Naive thymus-derived CD8-positive, alpha-beta T cell (primary cell): ENCODE measurements around the gene POTEF. TPM values are rescaled to one million over a fixed set of nuclear protein-coding genes. Genes with fewer than 3 reads are reported as not detected.
"Not testable (repeated sequence)": the region's sequence is repeated elsewhere in the genome, so short reads cannot be mapped to it uniquely, and the experiment has no call there.

Experiments used
- ATAC-seq, 2 donors: fragments of 150-1000 bp; cut with Tn5 transposase in 1 of 2; sonication (Bioruptor Pico), chemical (Tn5 transposase) in 1 of 2; 1 replicate in 1 of 2; 2 replicates in 1 of 2; pipeline ENCODE4 v1.10.0; 2021; ENCODE audit warnings: mild to moderate bottlenecking in 2 of 2, moderate library complexity in 2 of 2
- POLR2A ChIA-PET: fragments of 350-600 bp; sonication (Branson Sonifier 250); formaldehyde crosslinking; loops from one replicate; lab custom pipeline; 2021; ENCODE audit warnings: antibody characterized with exemption; lab: Charles Lee
- DNase-seq, 10 donors: peaks; one replicate each; pipeline versions ENCODE4 v3.0.0 to v3.0.0-alpha.2; 2020 to 2022
- H3K27ac Mint-ChIP-seq, 10 donors: one replicate each; pipeline ENCODE4 v1.8.0; 2020 to 2022; ENCODE audit warnings: mild to moderate bottlenecking in 10 of 10, mixed read lengths in 10 of 10, moderate library complexity in 4 of 10, inconsistent platforms in 1 of 10
- H3K27me3 Mint-ChIP-seq, 5 donors: one replicate each; pipeline ENCODE4 v1.8.0; 2021 to 2022; ENCODE audit warnings: mixed read lengths in 5 of 5
- H3K36me3 Mint-ChIP-seq, 3 donors: one replicate each; pipeline ENCODE4 v1.8.0; 2020 to 2022; ENCODE audit warnings: mixed read lengths in 3 of 3, mild to moderate bottlenecking in 2 of 3, inconsistent platforms in 1 of 3
- H3K4me1 Mint-ChIP-seq, 4 donors: one replicate each; pipeline ENCODE4 v1.8.0; 2021 to 2022; ENCODE audit warnings: mixed read lengths in 4 of 4
- H3K4me3 Mint-ChIP-seq, 10 donors: one replicate each; pipeline ENCODE4 v1.8.0; 2020 to 2022; ENCODE audit warnings: mild to moderate bottlenecking in 10 of 10, mixed read lengths in 10 of 10, moderate library complexity in 6 of 10, inconsistent platforms in 1 of 10
- H3K9me3 Mint-ChIP-seq, 9 donors: one replicate each; pipeline ENCODE4 v1.8.0; 2020 to 2022; ENCODE audit warnings: mixed read lengths in 9 of 9, mild to moderate bottlenecking in 3 of 9, inconsistent platforms in 1 of 9, moderate library complexity in 1 of 9
- polyA plus RNA-seq, 3 donors: library from polyadenylated mRNA; unstranded; fragments of 300-500 nt; fragmentation: Illumina TruSeq; gene quantifications; one replicate each; pipeline ENCODE4 v1.2.3, GENCODE V29; 2021
- total RNA-seq, 8 experiments: library from RNA in 2 of 8; stranded (reverse) in 2 of 8; gene quantifications; one replicate each; pipeline ENCODE4 v1.2.3 and lab custom pipeline; 2021 to 2026

POTEF gene
- total and polyA plus RNA-seq, 5 experiments from 2014 or later, result not detected

DNA sequence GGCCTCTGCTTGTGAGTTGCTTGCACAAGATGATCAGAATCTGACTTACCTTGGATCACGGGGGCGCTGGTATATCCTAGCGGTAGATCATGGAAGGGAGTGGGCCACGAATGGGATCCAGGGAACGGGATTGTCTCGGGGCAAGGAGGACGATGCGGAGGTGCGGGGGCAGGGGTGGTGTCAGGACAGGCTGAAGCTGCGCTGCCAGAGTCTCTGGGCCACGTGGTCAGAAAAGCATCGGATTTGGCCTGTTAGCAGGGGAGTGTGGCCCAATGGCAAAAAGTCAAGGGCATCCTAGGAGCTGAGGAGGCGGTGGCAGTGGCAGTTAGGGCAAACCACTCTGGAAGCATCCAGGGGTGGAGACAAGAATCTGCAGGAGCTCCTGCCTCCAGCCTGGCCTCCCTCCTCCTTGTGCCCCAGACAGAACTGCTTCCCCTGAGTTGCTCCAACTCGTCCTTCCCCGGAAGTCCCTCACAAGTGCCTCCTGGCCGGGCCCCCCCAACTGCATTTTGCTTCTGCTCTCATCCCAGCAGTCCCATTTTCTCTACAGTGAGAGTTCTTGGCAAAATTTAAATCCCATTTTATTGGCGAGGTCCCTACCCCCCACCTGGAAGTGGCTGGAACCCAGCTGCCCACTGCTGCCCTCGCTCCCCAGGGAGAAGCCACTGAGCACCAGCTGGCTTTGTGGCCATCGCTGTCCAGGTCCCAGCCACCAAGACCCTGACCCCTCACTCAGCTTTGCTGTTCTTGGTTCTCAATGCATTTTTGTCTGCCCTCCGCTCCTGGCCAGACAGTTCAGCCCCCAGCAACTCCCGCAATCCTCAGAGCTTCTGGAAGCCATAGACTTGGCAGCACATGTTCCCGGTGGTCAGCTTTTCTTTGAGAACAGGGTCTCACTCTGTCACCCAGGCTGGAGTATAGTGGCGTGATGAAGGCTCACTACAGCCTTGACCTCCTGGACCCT lies 21.4 kb upstream of the POTEF start:
- ATAC-seq (no peak), DNase-seq (no peak)
- Mint-ChIP-seq H3K4me3 (peak overlapping the region in 1 of 10 donors; percentile 56), H3K9me3 (no peaks in the 10 kb centered on the region), H3K27ac (peak overlapping the region in 2 of 10 donors; percentile 30 to 71), H3K27me3 (peaks cover 0 to 5% (median 3%) of the 10 kb centered on the region in 5 donors), H3K4me1 (peaks cover 0 to 1% (median under 1%) of the 10 kb centered on the region in 4 donors), H3K36me3 (peaks cover 0 to 16% (median 2%) of the 10 kb centered on the region in 3 donors)
- POLR2A ChIA-PET, result interaction anchor here (0.6 kb wide), 1 partner anchor 29 kb away, joined by 4 read pairs; no protein-coding TSS in a partner anchor

DNA sequence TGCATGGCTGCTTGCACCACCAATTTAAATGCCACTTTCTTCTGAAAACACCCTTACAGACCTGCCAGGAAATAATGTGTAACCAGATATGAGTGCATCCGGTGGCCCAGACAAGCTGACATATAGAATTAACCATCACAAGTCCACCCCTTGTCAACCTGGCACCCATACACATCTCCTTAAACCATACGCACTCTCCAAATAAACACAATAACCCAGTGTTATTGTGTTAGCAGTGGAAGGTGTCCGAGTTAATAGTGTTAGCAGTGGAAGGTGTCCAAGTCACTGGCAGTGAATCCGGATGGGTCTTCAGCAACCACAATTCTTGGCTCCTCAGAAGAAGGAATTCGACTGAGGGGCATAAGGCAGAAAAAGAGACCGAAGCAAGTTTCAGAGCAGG lies 19.5 kb upstream of the POTEF start:
- H3K27me3 Mint-ChIP-seq, H3K4me1 Mint-ChIP-seq, H3K4me3 Mint-ChIP-seq, H3K9me3 Mint-ChIP-seq, DNase-seq, H3K36me3 Mint-ChIP-seq, POLR2A ChIA-PET, ATAC-seq: not testable (repeated sequence)
- H3K27ac Mint-ChIP-seq, result peak overlapping the region in 1 of 10 donors; percentile 8

DNA sequence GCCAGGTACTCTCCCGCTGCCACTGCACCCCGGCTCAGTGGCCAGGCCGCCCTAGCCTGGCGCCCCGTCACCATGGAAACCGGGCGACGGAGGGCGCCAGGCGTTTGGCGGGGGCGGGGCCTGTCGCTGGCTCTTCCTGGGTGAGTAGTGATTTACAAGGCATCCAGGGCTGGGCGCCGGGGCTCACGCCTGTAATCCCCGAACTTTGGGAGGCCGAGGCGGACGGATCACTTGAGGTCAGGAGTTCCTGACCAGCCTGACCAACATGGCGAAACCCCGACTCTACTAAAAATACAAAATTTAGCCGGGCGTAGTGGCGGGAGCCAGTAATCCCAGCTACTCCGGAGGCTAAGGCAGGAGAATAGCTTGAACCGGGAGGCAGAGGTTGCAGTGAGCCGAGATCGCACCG lies 16.0 kb upstream of the POTEF start, which contains the start of gene CCDC74B:
Gene CCDC74B, minus strand, starts transcription at position 107 of the 409 bp plus-strand sequence. CDS start 116 bp downstream, outside the sequence.
- not testable (repeated sequence) for H3K9me3 Mint-ChIP-seq, H3K36me3 Mint-ChIP-seq
- peak; percentile 87 to 93 for ATAC-seq
- peaks cover 6 to 14% (median 9%) of the 10 kb centered on the region in 5 donors for H3K27me3 Mint-ChIP-seq
- peak within 1 kb of the TSS; percentile 71 to 87 (median 81) for H3K4me3 Mint-ChIP-seq
- H3K27ac Mint-ChIP-seq, result peak within 1 kb of the TSS in 2 of 10 donors; percentile 59 to 69
- peak; percentile 30 to 77 (median 52) for DNase-seq
- POLR2A ChIA-PET, result interaction anchor here (1.2 kb wide), 1 partner anchor 37 kb away, joined by 4 read pairs; the partner anchor contains the start of genes MZT2B and SMPD4
- H3K4me1 Mint-ChIP-seq, result peaks cover 5 to 15% (median 7%) of the 10 kb centered on the region in 4 donors

DNA sequence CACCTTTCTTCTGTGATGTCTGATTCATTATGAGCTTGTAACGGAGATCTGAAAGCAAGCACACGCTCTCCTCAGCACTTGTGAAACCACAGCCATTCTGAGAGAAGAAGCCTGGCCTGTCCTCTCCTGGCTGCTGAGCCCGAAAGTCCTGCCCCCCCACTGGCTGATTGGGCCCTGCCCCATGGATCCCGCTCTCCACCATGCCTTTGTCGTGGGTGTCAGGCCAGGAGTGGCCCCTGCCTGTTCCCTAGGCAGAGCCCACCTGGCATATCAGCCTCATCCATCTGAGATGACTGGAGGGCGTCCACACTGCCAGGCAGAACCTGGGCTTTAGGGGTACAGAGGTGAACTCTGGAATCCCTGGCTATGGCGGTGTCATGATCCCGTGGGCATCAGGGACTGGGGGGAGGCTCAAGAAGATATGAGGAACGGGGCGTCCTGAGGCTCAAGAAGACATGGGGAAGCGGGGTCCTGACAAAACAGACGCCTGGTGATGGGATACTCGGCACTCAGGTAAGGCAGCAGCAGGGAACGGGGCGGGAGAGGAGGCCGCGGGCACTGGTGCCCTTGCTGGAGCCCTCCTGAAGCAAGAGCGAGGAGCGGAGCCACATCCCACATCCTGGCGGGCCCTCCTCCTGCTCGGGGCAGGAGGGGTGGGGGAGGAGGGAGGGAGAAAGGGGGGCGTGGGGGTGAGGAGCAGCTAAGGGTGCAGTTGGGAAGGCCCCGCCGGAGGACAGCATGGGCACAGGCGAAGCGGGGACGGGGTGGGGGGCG lies 14.4 kb upstream of the POTEF start:
- peak overlapping the region; percentile 42 to 86 (median 78) for H3K4me3 Mint-ChIP-seq
- DNase-seq, H3K9me3 Mint-ChIP-seq, ATAC-seq, H3K36me3 Mint-ChIP-seq, POLR2A ChIA-PET: not testable (repeated sequence)
- H3K27me3 Mint-ChIP-seq, result peaks cover 6 to 14% (median 9%) of the 10 kb centered on the region in 5 donors
- H3K27ac Mint-ChIP-seq, result peak overlapping the region in 3 of 10 donors; percentile 43 to 60 (median 58)
- peaks cover 5 to 14% (median 7%) of the 10 kb centered on the region in 4 donors for H3K4me1 Mint-ChIP-seq

DNA sequence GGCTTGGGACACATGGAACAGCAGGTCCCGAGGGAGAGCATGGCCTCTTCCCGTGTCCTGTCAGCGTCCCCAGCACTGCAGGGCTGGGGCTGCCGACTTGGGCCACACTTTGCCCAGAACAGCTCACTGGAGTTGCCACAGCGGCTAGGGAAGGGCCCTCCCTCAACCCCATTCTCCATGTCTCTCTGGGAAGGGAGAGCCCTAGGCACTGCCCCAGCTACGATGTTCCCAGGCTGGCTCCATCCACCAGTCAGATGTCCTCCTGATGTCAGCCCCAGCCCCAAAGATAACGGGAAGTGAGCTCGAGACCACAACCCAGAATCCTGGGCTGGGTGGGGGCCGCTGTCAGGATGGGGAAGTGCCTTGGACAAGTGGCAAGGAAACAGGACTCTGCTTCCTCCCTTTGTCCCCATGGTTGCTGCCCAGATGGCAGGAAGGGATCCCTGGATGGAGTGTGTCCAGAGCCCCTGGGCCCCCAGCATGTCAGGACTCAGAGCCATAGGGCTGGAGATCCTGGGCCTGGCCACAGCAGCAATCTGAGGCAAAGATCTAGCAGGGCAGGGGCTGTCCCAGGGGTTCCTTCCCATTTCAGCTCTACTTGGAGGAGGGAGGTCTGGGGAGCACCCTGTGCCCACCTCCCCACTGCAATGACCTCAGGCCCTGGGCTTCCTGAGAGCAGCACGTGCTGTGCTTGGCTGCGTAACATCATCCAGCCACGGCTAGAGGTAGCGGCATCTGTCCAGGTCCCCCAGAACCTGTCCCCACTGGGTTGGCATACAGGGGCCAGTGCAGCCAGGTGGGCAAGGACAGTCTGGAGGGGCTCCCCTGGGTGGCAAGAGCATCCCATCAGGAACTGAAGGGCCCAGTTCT lies 13.6 kb upstream of the POTEF start:
- H3K9me3 Mint-ChIP-seq, H3K36me3 Mint-ChIP-seq, ATAC-seq, POLR2A ChIA-PET, DNase-seq: not testable (repeated sequence)
- Mint-ChIP-seq H3K4me3 (peak overlapping the region in 8 of 10 donors; percentile 36 to 86 (median 62)), H3K4me1 (peaks cover 5 to 14% (median 7%) of the 10 kb centered on the region in 4 donors), H3K27me3 (peaks cover 6 to 14% (median 10%) of the 10 kb centered on the region in 5 donors), H3K27ac (peak overlapping the region in 3 of 10 donors; percentile 43 to 60 (median 53))

DNA sequence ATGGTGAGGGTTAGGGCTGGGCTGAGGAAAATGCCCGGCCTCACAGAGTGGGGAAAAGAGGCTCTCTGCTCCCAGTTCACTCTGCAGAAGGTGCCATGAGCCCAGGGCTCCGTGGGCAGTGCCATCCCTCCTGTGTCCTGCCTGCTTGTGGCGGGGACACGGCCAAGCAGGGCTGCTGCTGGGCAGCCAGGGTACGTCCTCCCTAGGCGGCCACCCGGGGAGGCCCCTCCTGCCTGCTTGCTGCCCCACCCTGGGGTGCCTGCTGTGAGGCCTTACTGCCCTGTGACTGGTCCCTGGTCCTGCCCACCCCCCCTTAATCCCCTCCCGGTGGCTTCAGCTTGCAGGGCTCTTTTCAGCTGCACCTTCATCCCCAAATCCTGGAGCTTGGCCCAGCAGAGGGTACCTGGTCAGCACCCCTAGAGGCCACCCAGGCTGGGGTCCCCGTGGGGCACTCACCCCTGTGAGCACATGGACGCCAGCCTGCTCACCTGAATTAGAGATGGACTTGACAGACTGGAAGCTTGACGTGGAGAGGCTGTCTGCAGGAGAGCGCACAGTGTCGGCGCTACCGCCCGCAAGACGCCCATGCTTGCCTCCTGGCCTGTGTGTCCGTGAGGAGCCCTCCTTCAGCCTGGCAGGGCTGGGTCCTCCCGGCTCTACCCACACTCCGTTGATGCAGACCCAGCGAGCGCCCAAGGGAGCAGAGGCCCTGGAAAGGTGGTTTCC lies 12.8 kb upstream of the POTEF start:
- H3K36me3 Mint-ChIP-seq, H3K9me3 Mint-ChIP-seq, H3K27ac Mint-ChIP-seq, DNase-seq, H3K4me3 Mint-ChIP-seq, POLR2A ChIA-PET, ATAC-seq: not testable (repeated sequence)
- peaks cover 5 to 14% (median 7%) of the 10 kb centered on the region in 4 donors for H3K4me1 Mint-ChIP-seq
- H3K27me3 Mint-ChIP-seq, result peaks cover 6 to 15% (median 10%) of the 10 kb centered on the region in 5 donors

DNA sequence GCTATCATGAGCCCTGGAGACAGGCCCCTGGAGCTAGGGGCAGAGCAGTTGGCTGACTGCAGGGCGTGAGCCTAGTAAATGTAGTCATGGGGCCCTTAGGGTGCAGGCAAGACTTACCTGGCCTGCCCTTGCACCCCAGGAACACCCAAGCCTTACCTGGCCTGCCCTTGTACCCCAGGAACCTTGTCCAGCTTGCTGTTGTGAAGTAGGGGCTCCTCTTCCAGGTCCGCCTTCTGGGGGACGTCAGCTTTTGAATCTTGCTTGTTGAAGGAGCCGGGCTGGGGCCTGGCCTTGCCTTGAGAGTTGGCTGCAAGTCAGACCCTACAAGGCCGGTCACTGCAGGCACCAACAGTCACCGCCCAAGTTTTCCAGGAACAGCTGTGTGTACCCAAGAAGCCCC lies 12.0 kb upstream of the POTEF start:
- H3K27ac Mint-ChIP-seq, POLR2A ChIA-PET, H3K4me3 Mint-ChIP-seq, DNase-seq, H3K9me3 Mint-ChIP-seq, ATAC-seq, H3K36me3 Mint-ChIP-seq: not testable (repeated sequence)
- peaks cover 3 to 15% (median 10%) of the 10 kb centered on the region in 5 donors for H3K27me3 Mint-ChIP-seq
- peaks cover 5 to 14% (median 7%) of the 10 kb centered on the region in 4 donors for H3K4me1 Mint-ChIP-seq

DNA sequence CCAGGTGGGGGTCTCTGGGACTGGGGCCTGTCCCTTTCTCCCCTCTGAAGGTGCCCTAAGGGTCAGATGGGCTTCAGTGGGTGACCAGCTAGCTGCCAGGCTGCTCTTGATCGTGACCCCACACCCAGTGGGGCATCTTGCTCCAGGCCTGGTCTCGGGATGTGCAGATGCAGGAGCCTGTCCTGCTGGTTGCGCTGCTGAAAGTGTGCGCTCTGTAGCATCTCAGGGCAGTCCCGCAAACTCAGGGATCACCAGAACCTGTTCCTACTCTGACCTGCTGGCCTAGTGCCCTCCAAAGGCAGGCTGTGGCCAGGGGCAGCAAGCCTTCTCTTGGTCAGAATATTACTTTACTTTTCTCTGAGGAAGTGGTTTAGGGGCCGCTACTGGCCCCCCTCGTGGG lies 11.5 kb upstream of the POTEF start:
- ATAC-seq, POLR2A ChIA-PET, H3K9me3 Mint-ChIP-seq, H3K4me3 Mint-ChIP-seq, H3K36me3 Mint-ChIP-seq, H3K27ac Mint-ChIP-seq, DNase-seq: not testable (repeated sequence)
- Mint-ChIP-seq H3K27me3 (peaks cover 2 to 15% (median 9%) of the 10 kb centered on the region in 5 donors), H3K4me1 (peaks cover 5 to 14% (median 7%) of the 10 kb centered on the region in 4 donors)

- POLR2A ChIA-PET, DNase-seq, H3K9me3 Mint-ChIP-seq, H3K4me3 Mint-ChIP-seq, ATAC-seq, H3K27ac Mint-ChIP-seq, H3K36me3 Mint-ChIP-seq: not testable (repeated sequence)
- Mint-ChIP-seq H3K4me1 (peaks cover 3 to 11% (median 6%) of the 10 kb centered on the region in 4 donors), H3K27me3 (peaks cover 1 to 15% (median 9%) of the 10 kb centered on the region in 5 donors)
Measured at GRCh38 chr2:130139331-130140280, 10.6 kb upstream of the POTEF start.

DNA sequence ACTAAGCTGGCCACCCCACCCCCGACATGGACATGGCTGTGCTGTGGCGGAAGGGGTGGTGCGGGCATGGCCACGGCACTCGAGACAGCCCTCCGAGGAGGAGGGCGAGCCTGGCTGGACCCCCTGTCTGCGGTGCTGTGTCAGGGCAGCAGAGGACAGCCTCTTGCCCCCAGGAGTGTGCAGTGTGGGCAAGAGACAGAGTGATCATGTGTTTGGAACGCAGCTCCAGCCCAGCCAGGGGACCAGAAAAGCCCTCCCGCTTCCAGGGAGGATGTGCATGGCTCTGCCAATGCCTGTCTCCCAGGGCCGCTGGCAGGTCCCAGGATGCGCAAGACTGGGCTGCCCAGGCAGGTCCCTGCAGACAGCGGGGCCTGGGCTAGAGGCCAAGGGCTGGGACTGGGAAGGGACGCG lies 9.8 kb upstream of the POTEF start:
- H3K27ac Mint-ChIP-seq, H3K4me3 Mint-ChIP-seq, H3K36me3 Mint-ChIP-seq, POLR2A ChIA-PET, H3K9me3 Mint-ChIP-seq, DNase-seq, ATAC-seq: not testable (repeated sequence)
- H3K4me1 Mint-ChIP-seq, result peaks cover 5 to 11% (median 7%) of the 10 kb centered on the region in 4 donors
- peaks cover 1 to 15% (median 10%) of the 10 kb centered on the region in 5 donors for H3K27me3 Mint-ChIP-seq
